ENCODE results near the gene DNAH6.

- TF ChIP-seq EZH2 (IDR thresholded peaks at IDR 0.05; ENCODE audit: borderline replicate concordance, low read length) (no peak), CTCF (IDR thresholded peaks at IDR 0.05; ENCODE audit: low read length) (no peak)
Observed at GRCh38 chr2:84487298-84487996, 28.9 kb upstream of the DNAH6 start.
